GM20431 (cell line): ENCODE data around the gene VCAN.

Experiments
- in situ Hi-C: fragments of 300-500 bp; cut with MseI, MboI; formaldehyde crosslinking; loops from one replicate; pipeline ENCODE4 v1.15.0; 2020; ENCODE audit warnings: low sequenced_read_pairs; ENCODE audit not compliant: unreplicated experiment

VCAN gene

DNA sequence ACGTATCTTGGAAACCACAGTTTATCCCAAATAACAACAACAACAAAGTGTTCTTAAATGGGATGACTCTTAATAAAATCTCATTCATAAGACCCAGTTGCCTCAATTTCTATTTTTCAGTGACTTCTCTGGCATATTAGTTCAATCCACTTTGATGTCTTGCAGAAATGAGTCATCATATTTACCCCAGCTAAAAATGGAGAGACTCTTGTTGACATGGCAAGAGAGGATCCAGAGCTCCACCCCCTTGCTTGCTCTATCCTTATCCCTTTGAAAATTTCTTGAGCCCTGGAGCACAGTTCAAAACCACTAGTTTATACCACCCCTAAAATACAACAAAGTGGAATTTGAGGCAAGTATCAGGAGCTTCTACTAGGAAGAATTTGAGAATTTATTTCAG, 20.8 kb downstream of the VCAN start:
- in situ Hi-C loops = no loop called here

DNA sequence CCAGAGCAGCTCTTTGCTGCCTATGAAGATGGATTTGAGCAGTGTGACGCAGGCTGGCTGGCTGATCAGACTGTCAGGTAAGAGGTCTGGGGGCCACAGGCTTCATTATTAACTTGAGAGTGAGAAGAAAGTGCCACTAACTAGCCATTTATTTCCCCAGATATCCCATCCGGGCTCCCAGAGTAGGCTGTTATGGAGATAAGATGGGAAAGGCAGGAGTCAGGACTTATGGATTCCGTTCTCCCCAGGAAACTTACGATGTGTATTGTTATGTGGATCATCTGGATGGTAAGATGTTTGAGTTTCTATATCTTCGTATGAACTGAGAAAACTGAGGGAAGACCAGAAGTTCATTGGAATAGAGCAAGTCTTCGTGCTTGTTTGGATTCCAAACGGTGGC, 22.1 kb downstream of the VCAN start:
- in situ Hi-C loops = no loop called here

DNA sequence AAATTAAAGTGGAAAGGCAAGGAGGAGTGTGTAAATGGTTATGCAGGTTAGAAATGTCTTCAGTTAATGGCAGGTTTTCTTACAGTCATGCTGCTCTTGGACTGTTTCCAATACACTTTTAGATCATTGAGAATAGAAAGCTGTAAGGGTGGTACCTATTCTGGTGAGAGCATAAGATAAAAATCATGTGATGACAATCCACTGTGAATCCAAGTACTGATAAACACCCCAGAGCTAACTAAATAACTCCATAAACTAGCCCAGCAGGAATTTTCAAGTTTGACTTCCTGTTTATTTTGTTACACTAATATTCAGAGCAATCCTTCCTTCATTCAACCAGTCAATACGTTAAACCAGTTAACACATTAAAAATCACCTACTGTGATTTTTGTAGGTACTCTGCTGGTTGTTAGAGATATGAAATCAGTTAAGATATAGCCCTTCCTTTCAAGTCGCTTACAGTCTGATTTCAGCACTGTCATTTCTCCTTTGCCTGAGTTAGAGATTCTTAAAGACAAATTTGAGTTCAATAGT, 22.6 kb downstream of the VCAN start:
- in situ Hi-C loops = no loop called here

DNA sequence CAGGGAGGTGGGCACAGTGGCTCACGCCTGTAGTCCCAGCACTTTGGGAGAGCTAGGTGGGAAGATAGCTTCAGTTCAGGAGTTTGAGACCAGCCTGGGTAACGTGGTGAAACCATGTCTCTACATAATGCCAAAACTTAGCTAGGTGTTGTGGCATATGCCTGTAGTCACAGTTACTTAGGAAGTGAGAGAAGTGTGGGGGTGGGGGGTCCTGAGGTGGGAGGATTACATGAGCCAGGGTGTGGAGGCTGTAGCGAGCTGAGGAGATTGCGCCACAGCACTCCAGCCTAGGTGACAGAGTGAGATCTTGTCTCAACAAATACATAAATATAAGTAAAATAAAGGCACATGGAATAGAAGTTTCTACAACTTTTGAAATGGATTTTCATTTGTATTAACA, 23.1 kb downstream of the VCAN start:
- in situ Hi-C loops = no loop called here

- in situ Hi-C loops = no loop called here
Measured at GRCh38 chr5:83496626-83497025, 25.1 kb downstream of the VCAN start.

DNA sequence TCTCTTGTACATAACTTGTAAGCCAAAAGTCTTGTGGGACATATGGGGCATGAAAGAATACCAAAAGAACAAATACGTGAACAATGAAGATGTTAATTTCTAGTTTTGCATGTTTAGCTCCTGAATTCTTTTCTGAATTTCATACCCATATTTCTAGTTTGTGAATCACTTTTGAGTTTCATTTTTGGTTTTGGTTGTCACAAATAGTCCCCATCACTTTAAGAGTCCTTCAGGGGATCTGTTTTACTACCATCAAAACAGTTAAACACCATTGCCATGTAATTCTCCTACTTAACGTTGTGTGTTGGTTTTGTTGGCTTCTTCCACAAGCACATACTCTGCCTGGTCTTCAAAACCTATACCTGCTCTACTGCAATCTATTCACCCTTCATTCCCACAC, 27.0 kb downstream of the VCAN start:
- in situ Hi-C loops = no loop called here

GRCh38 chr5:83503662-83504061, 32.1 kb downstream of the VCAN start:
- in situ Hi-C loops = no loop called here

DNA sequence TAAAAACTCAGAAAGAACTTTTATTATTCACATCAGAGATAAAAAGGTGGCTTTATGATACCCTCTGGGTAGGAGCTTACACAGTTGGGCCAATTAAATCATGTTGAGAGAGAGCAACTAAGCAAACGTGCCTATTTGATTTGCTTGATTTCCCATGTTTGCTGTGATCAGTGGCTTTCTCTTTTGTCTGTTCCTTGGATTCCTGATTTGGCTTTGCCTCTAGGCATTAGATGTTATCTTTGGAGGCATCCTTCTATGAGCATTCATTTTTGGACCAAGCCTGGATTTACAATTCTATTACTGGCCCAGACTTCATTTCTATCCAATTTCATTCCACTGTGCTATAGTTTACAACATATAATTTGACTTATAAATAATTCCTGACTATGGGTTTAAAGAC, 35.9 kb downstream of the VCAN start:
- in situ Hi-C loops = no loop called here

DNA sequence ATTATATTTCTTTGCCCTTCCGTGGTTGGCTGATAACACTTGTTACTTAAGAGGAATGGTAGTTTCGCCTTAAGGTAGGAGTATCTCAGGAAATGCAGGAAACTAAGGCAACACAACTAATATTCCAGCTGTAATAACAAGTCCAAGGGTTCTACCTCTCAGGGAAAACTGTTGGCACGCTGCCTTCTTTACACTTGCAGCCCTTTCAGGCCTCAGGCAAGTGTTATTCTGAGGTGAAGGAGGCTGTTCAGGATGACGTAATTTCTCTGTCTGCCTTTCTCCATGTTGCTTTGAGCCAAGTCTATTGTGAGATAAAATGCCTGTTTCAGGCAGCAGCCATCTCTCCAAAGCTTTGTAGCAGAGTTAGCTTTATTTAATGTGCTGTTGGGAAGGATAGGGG, 38.0 kb downstream of the VCAN start:
- in situ Hi-C loops = no loop called here

DNA sequence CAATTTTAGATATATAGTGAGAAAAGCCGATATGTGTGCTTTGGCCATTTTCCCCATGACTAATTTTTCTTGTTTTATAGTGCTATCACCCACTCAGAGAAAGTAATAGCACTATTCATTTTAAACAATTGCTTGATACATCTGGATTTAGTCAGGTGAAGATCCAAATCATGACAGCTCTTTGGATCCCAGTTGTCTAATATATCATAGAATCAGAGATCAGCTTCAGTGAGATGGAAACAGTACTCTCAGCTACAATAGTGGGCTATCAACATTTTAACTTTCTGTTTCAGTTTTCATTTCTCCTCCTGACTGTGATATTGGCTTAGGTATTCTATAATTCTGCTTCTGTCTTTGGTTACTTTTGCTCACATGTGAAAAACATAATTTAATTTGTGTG, 38.7 kb downstream of the VCAN start:
- in situ Hi-C loops = no loop called here

- in situ Hi-C loops = no loop called here
Measured at GRCh38 chr5:83512061-83512745, 40.7 kb downstream of the VCAN start.

DNA sequence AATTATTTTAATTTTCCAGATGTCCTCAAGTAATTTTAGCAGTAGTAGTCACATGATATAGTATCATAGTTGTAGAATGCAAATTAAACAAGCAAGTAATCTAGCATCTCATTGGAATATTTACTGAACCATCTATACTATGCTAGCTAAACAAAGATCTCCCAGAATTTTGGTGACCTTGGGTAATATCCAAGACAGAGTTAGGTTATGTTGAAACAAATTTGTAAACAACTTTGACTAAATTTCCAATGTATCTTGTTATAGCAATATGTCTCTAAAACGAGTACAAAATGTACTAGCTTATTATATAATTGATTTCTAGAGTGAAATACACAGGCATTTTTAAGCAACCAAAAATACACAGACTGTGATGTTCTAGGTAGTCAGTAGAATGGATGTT, 41.5 kb downstream of the VCAN start:
- in situ Hi-C loops = no loop called here

- in situ Hi-C loops = no loop called here
Measured at GRCh38 chr5:83513491-83513890, 41.9 kb downstream of the VCAN start.

DNA sequence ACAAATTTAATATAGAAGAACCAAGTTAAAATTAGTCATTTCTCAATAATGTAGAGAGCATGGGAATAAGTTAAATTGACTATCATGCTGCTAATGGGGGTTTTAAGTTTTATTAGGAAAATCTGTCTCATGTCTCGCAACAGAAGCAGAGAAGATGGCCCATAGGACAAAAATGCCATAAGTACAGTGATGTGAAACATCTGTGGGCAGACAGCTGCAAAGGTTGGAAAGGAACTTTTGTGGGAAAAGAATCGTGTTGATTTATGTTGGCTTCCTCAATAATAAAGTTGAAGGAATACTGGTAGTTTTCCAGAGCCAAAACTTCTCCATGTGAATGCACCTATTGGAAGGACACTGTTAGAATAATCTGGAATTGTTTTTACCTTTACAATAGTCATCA, 44.8 kb downstream of the VCAN start:
- in situ Hi-C loops = no loop called here

DNA sequence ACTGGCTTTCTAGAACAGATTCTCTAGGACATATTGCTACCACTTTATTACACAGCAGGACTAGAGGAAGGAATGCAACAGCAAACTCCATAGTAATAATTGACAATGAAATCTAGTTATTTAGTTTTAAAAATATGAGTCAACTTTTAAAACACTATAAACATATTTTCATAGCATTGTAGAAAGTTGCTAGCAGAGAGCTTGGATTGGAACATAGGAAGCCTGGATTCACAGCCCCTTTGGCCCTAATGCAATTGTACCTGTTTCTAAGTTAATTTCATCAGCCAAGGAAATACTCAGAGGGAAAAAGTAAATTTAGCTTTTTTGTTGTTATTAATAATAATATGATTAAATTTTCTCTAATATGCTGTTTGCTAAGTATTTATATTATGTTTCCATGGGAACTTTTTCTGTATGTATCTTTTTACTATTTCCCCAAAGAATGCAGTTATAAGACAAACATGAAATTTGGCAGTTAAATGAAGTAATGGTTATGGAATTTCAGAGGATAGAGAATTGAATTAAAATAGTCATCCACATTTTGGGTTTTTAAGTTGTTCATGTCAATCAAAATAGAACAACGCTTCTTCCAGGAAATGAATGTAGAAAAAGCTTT, 45.6 kb downstream of the VCAN start:
- in situ Hi-C loops = no loop called here

DNA sequence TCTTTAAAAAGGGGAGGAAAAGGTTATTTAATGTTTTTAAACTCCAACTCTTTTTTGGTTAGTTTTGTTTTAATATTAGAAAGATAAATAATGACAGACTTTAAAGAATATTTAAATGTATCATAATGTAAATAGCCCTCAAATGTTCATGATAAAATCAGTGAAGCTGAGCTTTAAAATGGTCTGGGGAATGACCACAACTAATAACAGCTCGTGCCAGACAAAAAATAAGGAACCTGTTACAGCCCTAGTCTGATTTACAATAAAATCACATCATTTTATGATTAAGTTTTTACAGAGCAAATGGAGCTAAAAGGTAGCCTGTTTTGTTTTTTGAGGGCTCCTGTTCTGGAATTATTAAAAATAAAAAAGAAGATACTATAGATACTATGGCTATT, 46.1 kb downstream of the VCAN start:
- in situ Hi-C loops = no loop called here

- in situ Hi-C loops = no loop called here
Measured at GRCh38 chr5:83518319-83519061, 46.9 kb downstream of the VCAN start.

GRCh38 chr5:83522446-83522845, 50.9 kb downstream of the VCAN start:
- in situ Hi-C loops = no loop called here

DNA sequence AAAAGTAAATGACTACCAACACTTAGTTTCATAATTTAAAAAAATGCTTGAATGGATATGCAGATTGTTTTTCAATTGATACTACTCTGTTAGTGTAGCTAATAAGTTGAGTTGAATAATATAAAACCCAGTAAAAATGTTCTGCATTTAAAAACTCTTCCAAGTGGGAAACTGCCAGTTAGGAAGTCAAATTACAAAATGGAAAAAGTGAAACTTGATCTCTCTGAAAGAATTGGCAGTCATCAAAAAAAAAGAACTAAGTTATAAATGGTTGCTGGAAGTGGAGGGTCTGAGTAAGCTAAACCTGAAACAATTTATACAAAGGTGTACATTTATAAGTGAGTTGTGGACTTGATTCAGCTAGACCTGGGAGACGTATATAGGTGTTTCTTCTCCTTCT, 52.4 kb downstream of the VCAN start:
- in situ Hi-C loops = no loop called here

- in situ Hi-C loops = no loop called here
Measured at GRCh38 chr5:83524345-83524744, 52.8 kb downstream of the VCAN start.

GRCh38 chr5:83524991-83525390, 53.4 kb downstream of the VCAN start:
- in situ Hi-C loops = no loop called here
